Measurements from ENCODE around the gene TRMT61A. TPM values are rescaled to one million over a fixed set of nuclear protein-coding genes. Genes with fewer than 3 reads are reported as not detected.

The TRMT61A gene
- total and polyA plus RNA-seq, 2 of the 13 experiments (the other 11 are each of a cell fraction or from before 2014, with no cell fraction given): 6.5 to 13.6 TPM

DNA sequence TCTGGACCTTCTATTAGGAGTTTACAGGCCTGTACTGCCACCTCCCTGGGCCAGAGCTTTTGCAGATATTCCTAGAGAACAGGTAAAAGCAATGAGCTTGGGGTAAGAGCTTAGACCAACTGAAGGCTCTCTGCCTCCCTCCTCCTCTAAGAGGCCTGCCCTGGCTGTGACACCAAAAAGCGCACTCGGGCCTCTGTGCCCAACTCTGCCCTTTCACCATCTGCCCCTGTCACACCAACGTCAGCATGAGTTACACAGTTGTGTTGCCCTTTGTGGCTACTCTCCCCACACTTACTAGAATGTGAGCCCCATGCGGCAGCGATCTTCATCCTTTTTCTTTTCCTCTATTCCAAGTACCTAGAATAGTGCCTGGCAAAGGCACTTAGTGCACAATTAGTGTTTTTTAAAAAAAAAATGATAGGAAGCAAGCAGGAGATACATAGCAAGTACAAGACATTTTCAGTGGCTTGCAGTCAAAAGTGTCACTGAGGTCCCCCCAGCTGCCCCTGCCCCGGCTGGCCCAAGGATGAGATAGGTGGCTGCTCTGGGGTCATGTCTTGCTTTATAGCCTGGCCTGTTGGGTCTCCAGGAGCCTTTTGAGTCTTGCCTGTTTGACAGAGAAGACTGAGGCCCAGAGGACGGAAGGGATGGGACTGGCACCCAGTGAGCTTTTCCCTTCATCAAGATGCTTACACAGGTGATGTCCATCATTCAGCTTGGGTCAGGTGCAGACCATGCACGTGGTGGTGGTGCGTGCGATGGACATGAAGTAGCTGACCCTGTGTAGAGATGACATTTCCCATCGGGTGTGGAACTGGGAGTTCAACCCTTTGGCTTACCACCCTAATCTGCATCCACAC, 18.9 kb upstream of the TRMT61A start:
- BruUV-seq (replicated peaks): no TSS peak
- Histone ChIP-seq H3K27me3 (ENCODE audit: control insufficient read depth in 1 of 2, insufficient read depth in 2 of 2, low read length in 2 of 2) (no peaks in the 10 kb centered on the region), H3K79me2 (ENCODE audit: insufficient read depth, low read length) (no peaks in the 10 kb centered on the region), H2AFZ (ENCODE audit: low read length) (no peak overlapping the region), H3K4me3 (replicated peaks in 1 of 3; ENCODE audit: insufficient read depth in 1 of 3, low read depth in 2 of 3, low read length in 3 of 3) (no peak overlapping the region), H3K4me2 (ENCODE audit: low read depth, low read length) (no peak overlapping the region), H3K27ac (ENCODE audit: extremely low read length, insufficient read depth, low read length) (no peak overlapping the region), H3K9ac (ENCODE audit: insufficient read depth, low read depth, low read length) (no peak overlapping the region), H4K20me1 (ENCODE audit: insufficient read depth, low read length) (no peaks in the 10 kb centered on the region), H3K36me3 (replicated peaks in 1 of 2; ENCODE audit: control insufficient read depth in 1 of 2, insufficient read depth in 2 of 2, low read length in 2 of 2) (peaks cover 4 to 12% of the 10 kb centered on the region in 2 experiments; a peak in 3 of 5 replicates), H3K9me3 (ENCODE audit: low read length) (no peaks in the 10 kb centered on the region), H3K4me1 (ENCODE audit: insufficient read depth, low read length) (peaks cover 25% of the 10 kb centered on the region)
- in situ Hi-C loops (cut with HindIII; ENCODE audit: extremely low pct_ligation_motif_present, low pct_unique_long_range_greater_than_20kb) (no loop called here), intact Hi-C loops (cut with micrococcal nuclease; ENCODE audit: unreplicated experiment) (no loop called here)
- CTCF ChIA-PET (ENCODE audit: low intra/inter-chr PET ratio, low total read pairs): no interaction called here
- no peak for ATAC-seq
- no peak for TF ChIP-seq ZNF629 (CRISPR knock-in tag; conservative IDR thresholded peaks at IDR 0.05)
- no peak for TF ChIP-seq ZNF841 (CRISPR knock-in tag; IDR thresholded peaks at IDR 0.05; ENCODE audit: borderline replicate concordance)
- POLR2A ChIA-PET: interaction anchor here (1.9 kb wide), 1 partner anchor 18 kb away, joined by 15 read pairs; the partner anchor contains the start of gene TRMT61A
- 97% methylated on average over 11 of the region's 11 CpGs for WGBS (ENCODE audit: low lambda C conversion rate)
- no peak for DNase-seq (ENCODE audit: low spot score)
- no peak for FAIRE-seq

DNA sequence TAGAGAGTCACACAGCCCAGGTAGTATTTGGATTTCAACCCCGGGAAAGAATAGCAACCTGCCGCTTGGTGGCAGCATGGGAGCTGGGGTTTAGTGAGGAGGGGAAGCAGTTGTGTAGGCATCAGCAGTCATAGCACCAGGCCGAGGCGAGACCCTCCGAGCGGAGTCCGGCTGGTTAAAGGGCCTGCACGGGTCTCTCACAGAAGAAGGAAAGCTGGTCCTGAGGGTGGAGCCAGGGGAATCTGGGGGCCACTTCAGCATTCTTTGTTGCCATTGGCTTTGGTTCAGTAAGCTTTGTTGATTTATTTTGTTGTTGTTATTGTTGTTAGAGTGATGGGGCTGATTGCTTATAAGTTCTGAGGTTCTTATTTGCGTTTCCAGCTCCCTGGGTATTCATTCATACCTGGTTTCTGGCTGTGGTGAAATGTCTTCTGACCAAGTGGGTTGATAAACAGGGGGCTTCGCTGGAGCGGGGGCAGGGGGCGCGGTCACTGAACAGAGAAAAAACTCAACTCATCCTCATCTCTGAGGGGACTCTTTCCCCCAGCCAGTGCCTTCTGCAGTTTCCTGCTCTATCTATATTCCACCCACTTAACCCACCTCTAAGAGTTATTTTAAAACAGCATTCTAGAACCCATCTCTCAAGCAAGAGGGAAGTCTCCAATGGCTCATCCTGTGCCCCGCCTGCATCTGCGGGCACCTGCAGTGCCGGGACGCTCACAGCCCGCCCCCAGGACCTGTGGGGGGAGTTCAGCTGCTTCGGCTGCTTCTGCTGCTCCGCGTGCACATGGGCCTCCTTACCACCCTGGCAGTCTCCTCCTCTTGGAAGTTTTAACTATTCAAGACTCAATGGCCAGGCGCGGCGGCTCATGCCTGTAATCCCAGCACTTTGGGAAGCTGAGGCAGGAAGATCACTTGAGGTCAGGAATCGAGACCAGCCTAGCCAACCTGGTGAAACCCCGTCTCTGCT, 18.0 kb upstream of the TRMT61A start:
- H2AFZ ChIP-seq (ENCODE audit: low read length): no peak overlapping the region
- ChIA-PET POLR2A (interaction anchor here (0.6 kb wide), 1 partner anchor 14 kb away, joined by 3 read pairs; no protein-coding TSS in a partner anchor), CTCF (ENCODE audit: low intra/inter-chr PET ratio, low total read pairs) (no interaction called here)
- no peak overlapping the region for H3K4me2 ChIP-seq (ENCODE audit: low read depth, low read length)
- H3K79me2 ChIP-seq (ENCODE audit: insufficient read depth, low read length): no peaks in the 10 kb centered on the region
- H4K20me1 ChIP-seq (ENCODE audit: insufficient read depth, low read length): no peaks in the 10 kb centered on the region
- DNase-seq (ENCODE audit: low spot score): no peak
- no peak overlapping the region for H3K4me3 ChIP-seq (replicated peaks in 1 of 3; ENCODE audit: insufficient read depth in 1 of 3, low read depth in 2 of 3, low read length in 3 of 3)
- no peaks in the 10 kb centered on the region for H3K9me3 ChIP-seq (ENCODE audit: low read length)
- no peak overlapping the region for H3K27ac ChIP-seq (ENCODE audit: extremely low read length, insufficient read depth, low read length)
- no peak for FAIRE-seq
- 93% methylated on average over 22 of the region's 26 CpGs for WGBS (ENCODE audit: low lambda C conversion rate)
- BruUV-seq (replicated peaks): no TSS peak
- intact Hi-C loops (cut with micrococcal nuclease; ENCODE audit: unreplicated experiment): no loop called here
- H3K36me3 ChIP-seq (replicated peaks in 1 of 2; ENCODE audit: control insufficient read depth in 1 of 2, insufficient read depth in 2 of 2, low read length in 2 of 2): 0 out of 5 replicates have a peak, but pooled peaks cover 0 to 7% of the 10 kb centered on the region in 2 experiments
- H3K27me3 ChIP-seq (ENCODE audit: control insufficient read depth in 1 of 2, insufficient read depth in 2 of 2, low read length in 2 of 2): no peaks in the 10 kb centered on the region
- no peak overlapping the region for H3K9ac ChIP-seq (ENCODE audit: insufficient read depth, low read depth, low read length)
- no peak for ATAC-seq
- peaks cover 25% of the 10 kb centered on the region for H3K4me1 ChIP-seq (ENCODE audit: insufficient read depth, low read length)
- in situ Hi-C loops (cut with HindIII; ENCODE audit: extremely low pct_ligation_motif_present, low pct_unique_long_range_greater_than_20kb): no loop called here
- TF ChIP-seq ASH2L (IDR thresholded peaks at IDR 0.05; ENCODE audit: insufficient read length, low read depth, low read length) (no peak), SAP130 (CRISPR knock-in tag; IDR thresholded peaks at IDR 0.05; ENCODE audit: low read depth) (no peak), ZNF205 (CRISPR knock-in tag; IDR thresholded peaks at IDR 0.05) (no peak), ZNF33B (CRISPR knock-in tag; IDR thresholded peaks at IDR 0.05) (no peak), ZBTB7A (CRISPR knock-in tag; IDR thresholded peaks at IDR 0.05) (no peak), ZNF709 (CRISPR knock-in tag; IDR thresholded peaks at IDR 0.05) (no peak), ZNF816 (CRISPR knock-in tag; IDR thresholded peaks at IDR 0.05; ENCODE audit: borderline replicate concordance) (no peak), NFYC (CRISPR knock-in tag; IDR thresholded peaks at IDR 0.05) (no peak), TBX3 (IDR thresholded peaks at IDR 0.05; ENCODE audit: borderline replicate concordance) (no peak), ZNF652 (CRISPR knock-in tag; IDR thresholded peaks at IDR 0.05; ENCODE audit: borderline replicate concordance, low read depth) (no peak), ZFYVE20 (CRISPR knock-in tag; IDR thresholded peaks at IDR 0.05; ENCODE audit: borderline replicate concordance, low read depth) (no peak), RELA (CRISPR knock-in tag; IDR thresholded peaks at IDR 0.05) (no peak)
- TF ChIP-seq, protein P1, sequence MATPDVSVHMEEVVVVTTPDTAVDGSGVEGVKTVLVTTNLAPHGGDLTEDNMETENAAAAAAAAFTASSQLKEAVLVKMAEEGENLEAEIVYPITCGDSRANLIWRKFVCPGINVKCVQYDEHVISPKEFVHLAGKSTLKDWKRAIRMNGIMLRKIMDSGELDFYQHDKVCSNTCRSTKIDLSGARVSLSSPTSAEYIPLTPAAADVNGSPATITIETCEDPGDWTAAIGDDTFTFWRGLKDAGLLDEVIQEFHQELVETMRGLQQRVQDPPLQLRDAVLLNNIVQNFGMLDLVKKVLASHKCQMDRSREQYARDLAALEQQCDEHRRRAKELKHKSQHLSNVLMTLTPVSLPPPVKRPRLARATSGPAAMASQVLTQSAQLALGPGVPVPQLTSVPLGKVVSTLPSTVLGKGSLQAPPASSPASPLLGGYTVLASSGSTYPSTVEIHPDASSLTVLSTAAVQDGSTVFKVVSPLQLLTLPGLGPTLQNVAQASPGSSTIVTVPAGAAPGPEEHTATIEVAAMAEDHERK (CRISPR knock-in tag; IDR thresholded peaks at IDR 0.05; ENCODE audit: low read depth): no peak
